GM12878 (cell line): Measurements from ENCODE around the gene DGLUCY. TPM values are rescaled to one million over a fixed set of nuclear protein-coding genes. Genes with fewer than 3 reads are reported as not detected.
A peak's percentile ranks its signal among the peaks of the same experiment; 100 is the strongest.

ENCODE experiments used
- BACH1 ChIP-seq: fragments of 450-650 bp; IDR thresholded peaks from 2 replicates; pipeline ENCODE4 v1.6.1; 2017; ENCODE audit warnings: mild to moderate bottlenecking, borderline replicate concordance
- EED ChIP-seq: sonication (generic); IDR thresholded peaks from 2 replicates; pipeline ENCODE4 v1.6.1; 2016; ENCODE audit warnings: antibody characterized with exemption, low read depth
- IKZF2 ChIP-seq, 2 experiments: fragments of 450-650 bp; IDR thresholded peaks; 2 replicates each; pipeline ENCODE4 v1.6.1; 2017; ENCODE audit warnings: mild to moderate bottlenecking in 2 of 2, moderate library complexity in 2 of 2
- NFYB ChIP-seq: IDR thresholded peaks from 2 replicates; pipeline ENCODE4 v1.6.1; 2011; ENCODE audit warnings: low read depth, mild to moderate bottlenecking, low read length, improper control_type of control experiment, moderate library complexity; ENCODE audit not compliant: insufficient read depth
- POU2F2 ChIP-seq: IDR thresholded peaks from 3 replicates; pipeline ENCODE4 v1.6.1; 2011; ENCODE audit warnings: low read depth, mild to moderate bottlenecking, low read length, borderline replicate concordance
- RCOR1 ChIP-seq: conservative IDR thresholded peaks from 2 replicates; pipeline ENCODE4 v1.6.1; 2012; ENCODE audit warnings: low read depth, low read length, improper control_type of control experiment
- SMAD5 ChIP-seq: IDR thresholded peaks from 2 replicates; pipeline ENCODE4 v1.6.1; 2016; ENCODE audit warnings: antibody characterized with exemption, low read depth
- TARDBP ChIP-seq: IDR thresholded peaks from 2 replicates; pipeline ENCODE4 v1.6.1; 2016; ENCODE audit warnings: borderline replicate concordance
- ZNF207 ChIP-seq: fragments of 450-650 bp; IDR thresholded peaks from 2 replicates; pipeline ENCODE4 v1.6.1; 2014; ENCODE audit warnings: antibody characterized with exemption, mild to moderate bottlenecking, borderline replicate concordance
- ZNF384 ChIP-seq: IDR thresholded peaks from 2 replicates; pipeline ENCODE4 v1.6.1; 2012; ENCODE audit warnings: low read depth, mild to moderate bottlenecking, low read length, improper control_type of control experiment, borderline replicate concordance
- polyA plus RNA-seq, 11 experiments: library from polyadenylated mRNA; depleted of rRNA in 4 of 11; unstranded in 6 of 11; stranded (reverse) in 5 of 11; fragments of >200 nt; fragmentation: Nextera tagmentation in 4 of 11; fragmentation: Illumina TruSeq in 1 of 11; extraction: Ambion mirVana in 4 of 11; extraction: Trizol in 1 of 11; gene quantifications; 1 replicate in 1 of 11; 2 replicates in 10 of 11; pipeline versions ENCODE4 v1.2.1 to v1.2.3, GENCODE V29; 2011 to 2016; ENCODE audit warnings: inconsistent platforms in 2 of 11, missing spikeins in 2 of 11, low read depth in 1 of 11
- total RNA-seq, 4 experiments: library from RNA; depleted of rRNA in 3 of 4; stranded (reverse); fragments of >200 nt in 3 of 4; fragmentation: Illumina TruSeq in 1 of 4; extraction: Trizol in 1 of 4; gene quantifications; 2 replicates each; pipeline versions ENCODE4 v1.2.1 to v1.2.3, GENCODE V29; 2013 to 2021
- TF ChIP-seq, protein P1 (sequence below): IDR thresholded peaks from 2 replicates; pipeline ENCODE4 v1.6.1; 2012; ENCODE audit warnings: low read depth, low read length, improper control_type of control experiment
- TF ChIP-seq, protein P2 (sequence below): IDR thresholded peaks from 2 replicates; pipeline ENCODE4 v1.6.1; 2012; ENCODE audit warnings: improper control_type of control experiment, low read depth, low read length; ENCODE audit not compliant: insufficient replicate concordance

Gene DGLUCY
- total and polyA plus RNA-seq, 10 of the 15 experiments (the other 5 are each of a cell fraction or from before 2014, with no cell fraction given) = 15.0 to 70.3 (median 55.1) TPM

DNA sequence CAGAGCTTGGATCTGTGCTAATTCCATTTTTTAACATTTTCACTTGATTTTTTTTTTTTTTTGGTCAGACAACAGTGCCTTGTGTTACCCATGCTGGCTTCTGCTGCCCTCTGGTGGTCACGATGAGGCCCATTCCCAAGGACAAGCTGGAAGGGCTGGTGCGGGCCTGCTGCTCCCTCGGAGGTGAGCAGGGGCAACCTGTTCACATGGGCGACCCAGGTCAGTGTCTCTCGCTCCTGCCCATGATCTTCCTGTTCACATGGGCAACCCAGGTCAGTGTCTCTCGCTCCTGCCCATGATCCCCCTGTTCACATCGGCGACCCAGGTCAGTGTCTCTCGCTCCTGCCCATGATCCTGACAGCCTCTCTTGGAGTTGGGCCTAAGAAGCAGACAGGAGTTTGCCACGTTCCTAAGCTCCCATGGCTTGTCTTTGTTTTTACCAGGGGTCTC, 59.4 kb downstream of the DGLUCY start (continued):
- TF ChIP-seq ZNF384 (peak; percentile 97), POU2F2 (no peak), SMAD5 (no peak), IKZF2 (IDR thresholded peaks at IDR 0.05) (no peak), TARDBP (no peak), RCOR1 (no peak), ZNF207 (no peak), EED (no peak), NFYB (no peak), BACH1 (no peak)
- TF ChIP-seq, protein P1, sequence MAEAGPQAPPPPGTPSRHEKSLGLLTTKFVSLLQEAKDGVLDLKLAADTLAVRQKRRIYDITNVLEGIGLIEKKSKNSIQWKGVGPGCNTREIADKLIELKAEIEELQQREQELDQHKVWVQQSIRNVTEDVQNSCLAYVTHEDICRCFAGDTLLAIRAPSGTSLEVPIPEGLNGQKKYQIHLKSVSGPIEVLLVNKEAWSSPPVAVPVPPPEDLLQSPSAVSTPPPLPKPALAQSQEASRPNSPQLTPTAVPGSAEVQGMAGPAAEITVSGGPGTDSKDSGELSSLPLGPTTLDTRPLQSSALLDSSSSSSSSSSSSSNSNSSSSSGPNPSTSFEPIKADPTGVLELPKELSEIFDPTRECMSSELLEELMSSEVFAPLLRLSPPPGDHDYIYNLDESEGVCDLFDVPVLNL = no peak
- TF ChIP-seq, protein P2, sequence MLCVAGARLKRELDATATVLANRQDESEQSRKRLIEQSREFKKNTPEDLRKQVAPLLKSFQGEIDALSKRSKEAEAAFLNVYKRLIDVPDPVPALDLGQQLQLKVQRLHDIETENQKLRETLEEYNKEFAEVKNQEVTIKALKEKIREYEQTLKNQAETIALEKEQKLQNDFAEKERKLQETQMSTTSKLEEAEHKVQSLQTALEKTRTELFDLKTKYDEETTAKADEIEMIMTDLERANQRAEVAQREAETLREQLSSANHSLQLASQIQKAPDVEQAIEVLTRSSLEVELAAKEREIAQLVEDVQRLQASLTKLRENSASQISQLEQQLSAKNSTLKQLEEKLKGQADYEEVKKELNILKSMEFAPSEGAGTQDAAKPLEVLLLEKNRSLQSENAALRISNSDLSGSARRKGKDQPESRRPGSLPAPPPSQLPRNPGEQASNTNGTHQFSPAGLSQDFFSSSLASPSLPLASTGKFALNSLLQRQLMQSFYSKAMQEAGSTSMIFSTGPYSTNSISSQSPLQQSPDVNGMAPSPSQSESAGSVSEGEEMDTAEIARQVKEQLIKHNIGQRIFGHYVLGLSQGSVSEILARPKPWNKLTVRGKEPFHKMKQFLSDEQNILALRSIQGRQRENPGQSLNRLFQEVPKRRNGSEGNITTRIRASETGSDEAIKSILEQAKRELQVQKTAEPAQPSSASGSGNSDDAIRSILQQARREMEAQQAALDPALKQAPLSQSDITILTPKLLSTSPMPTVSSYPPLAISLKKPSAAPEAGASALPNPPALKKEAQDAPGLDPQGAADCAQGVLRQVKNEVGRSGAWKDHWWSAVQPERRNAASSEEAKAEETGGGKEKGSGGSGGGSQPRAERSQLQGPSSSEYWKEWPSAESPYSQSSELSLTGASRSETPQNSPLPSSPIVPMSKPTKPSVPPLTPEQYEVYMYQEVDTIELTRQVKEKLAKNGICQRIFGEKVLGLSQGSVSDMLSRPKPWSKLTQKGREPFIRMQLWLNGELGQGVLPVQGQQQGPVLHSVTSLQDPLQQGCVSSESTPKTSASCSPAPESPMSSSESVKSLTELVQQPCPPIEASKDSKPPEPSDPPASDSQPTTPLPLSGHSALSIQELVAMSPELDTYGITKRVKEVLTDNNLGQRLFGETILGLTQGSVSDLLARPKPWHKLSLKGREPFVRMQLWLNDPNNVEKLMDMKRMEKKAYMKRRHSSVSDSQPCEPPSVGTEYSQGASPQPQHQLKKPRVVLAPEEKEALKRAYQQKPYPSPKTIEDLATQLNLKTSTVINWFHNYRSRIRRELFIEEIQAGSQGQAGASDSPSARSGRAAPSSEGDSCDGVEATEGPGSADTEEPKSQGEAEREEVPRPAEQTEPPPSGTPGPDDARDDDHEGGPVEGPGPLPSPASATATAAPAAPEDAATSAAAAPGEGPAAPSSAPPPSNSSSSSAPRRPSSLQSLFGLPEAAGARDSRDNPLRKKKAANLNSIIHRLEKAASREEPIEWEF = no peak
